Neural progenitor cell (in vitro differentiated cells): ENCODE results near the gene PCSK4. TPM values are rescaled to one million over a fixed set of nuclear protein-coding genes. Genes with fewer than 3 reads are reported as not detected.

Experiments
- DNase-seq: peaks from one replicate; pipeline ENCODE4 v3.0.0-alpha.2; 2016; ENCODE audit warnings: low spot score
- H2AFZ ChIP-seq: fragments of 200-600 bp; sonication (generic); replicated peaks from 2 replicates; pipeline ENCODE4 v1.6.1; 2016; ENCODE audit warnings: antibody characterized with exemption
- H3F3A ChIP-seq: fragments of 200-600 bp; sonication (generic); 2 replicates; pipeline ENCODE4 v1.6.1; 2016; ENCODE audit warnings: antibody characterized with exemption, low read depth
- H3K27ac ChIP-seq: fragments of 200-600 bp; sonication (generic); 2 replicates; pipeline ENCODE4 v1.5.1; 2016; ENCODE audit warnings: mild to moderate bottlenecking
- H3K27me3 ChIP-seq: fragments of 200-600 bp; sonication (generic); 2 replicates; pipeline ENCODE4 v1.6.1; 2016; ENCODE audit warnings: mild to moderate bottlenecking, moderate library complexity
- H3K36me3 ChIP-seq: fragments of 200-600 bp; sonication (generic); 2 replicates; pipeline ENCODE4 v1.5.1; 2016
- H3K4me1 ChIP-seq: fragments of 200-600 bp; sonication (generic); 2 replicates; pipeline ENCODE4 v1.6.1; 2016; ENCODE audit warnings: mixed run types
- H3K4me2 ChIP-seq: fragments of 200-600 bp; sonication (generic); 2 replicates; pipeline ENCODE4 v1.6.1; 2016
- H3K4me3 ChIP-seq: fragments of 200-600 bp; sonication (generic); 2 replicates; pipeline ENCODE4 v1.5.1; 2016
- H3K79me2 ChIP-seq: fragments of 200-600 bp; sonication (generic); 2 replicates; pipeline ENCODE4 v1.6.1; 2016; ENCODE audit warnings: low read depth
- H3K9ac ChIP-seq: fragments of 200-600 bp; sonication (generic); 2 replicates; pipeline ENCODE4 v1.6.1; 2016
- H3K9me3 ChIP-seq: fragments of 200-600 bp; sonication (generic); 2 replicates; pipeline ENCODE4 v1.5.1; 2016; ENCODE audit warnings: low read depth
- H4K20me1 ChIP-seq: fragments of 200-600 bp; sonication (generic); 2 replicates; pipeline ENCODE4 v1.6.1; 2016; ENCODE audit warnings: low read depth
- H3K27ac Mint-ChIP-seq: 3 replicates; pipeline ENCODE4 v1.8.0; 2021; ENCODE audit warnings: mixed read lengths
- H3K27me3 Mint-ChIP-seq: 2 replicates; pipeline ENCODE4 v1.8.0; 2022; ENCODE audit warnings: low read depth, mild to moderate bottlenecking, inconsistent platforms, moderate library complexity, mixed read lengths; ENCODE audit not compliant: insufficient read depth
- H3K36me3 Mint-ChIP-seq: 3 replicates; pipeline ENCODE4 v1.8.0; 2021; ENCODE audit warnings: mixed read lengths
- H3K4me1 Mint-ChIP-seq: 3 replicates; pipeline ENCODE4 v1.8.0; 2021; ENCODE audit warnings: mixed read lengths
- H3K4me3 Mint-ChIP-seq: 3 replicates; pipeline ENCODE4 v1.8.0; 2021; ENCODE audit warnings: mild to moderate bottlenecking, moderate library complexity, mixed read lengths
- H3K9me3 Mint-ChIP-seq: 3 replicates; pipeline ENCODE4 v1.8.0; 2020; ENCODE audit warnings: mixed read lengths
- CTCF ChIP-seq: fragments of 200-600 bp; sonication (generic); IDR thresholded peaks from 2 replicates; pipeline ENCODE4 v1.5.1; 2017; ENCODE audit warnings: antibody characterized with exemption, mild to moderate bottlenecking
- EZH2 ChIP-seq: fragments of 200-600 bp; sonication (generic); IDR thresholded peaks from 2 replicates; pipeline ENCODE4 v1.6.1; 2017; ENCODE audit warnings: antibody characterized with exemption, mild to moderate bottlenecking, moderate library complexity
- EZH2phosphoT487 ChIP-seq: fragments of 200-600 bp; sonication (generic); IDR thresholded peaks from 2 replicates; pipeline ENCODE4 v1.6.1; 2017; ENCODE audit warnings: antibody characterized with exemption
- total RNA-seq: library from RNA; depleted of rRNA; stranded (reverse); fragments of >200 nt; gene quantifications from 2 replicates; pipeline ENCODE4 v1.2.3, GENCODE V29; 2015; ENCODE audit warnings: low replicate concordance

The PCSK4 gene
- total RNA-seq, 1 donor from 2014 or later: 3.6 TPM

GRCh38 chr19:1510807-1511206 is 20.7 kb upstream of the PCSK4 start:
- peaks cover 13% of the 10 kb centered on the region for H3K4me1 ChIP-seq
- H3K27me3 Mint-ChIP-seq: peaks cover 21% of the 10 kb centered on the region
- H3K9ac ChIP-seq: no peak overlapping the region
- H3K36me3 ChIP-seq: no peaks in the 10 kb centered on the region
- H3K9me3 ChIP-seq: no peaks in the 10 kb centered on the region
- DNase-seq: no peak
- no peak overlapping the region for H3K27ac Mint-ChIP-seq
- peaks cover 38% of the 10 kb centered on the region for H3F3A ChIP-seq
- no peak overlapping the region for H3K27ac ChIP-seq
- H3K27me3 ChIP-seq: peaks cover 63% of the 10 kb centered on the region
- peak overlapping the region; percentile 10 for H3K4me3 ChIP-seq
- H4K20me1 ChIP-seq: peaks cover 3% of the 10 kb centered on the region
- peak overlapping the region; percentile 68 for H3K4me2 ChIP-seq
- peaks cover 18% of the 10 kb centered on the region for H3K4me1 Mint-ChIP-seq
- no peak for TF ChIP-seq CTCF
- TF ChIP-seq EZH2: no peak
- no peak for TF ChIP-seq EZH2phosphoT487
- H3K79me2 ChIP-seq: no peaks in the 10 kb centered on the region
- no peak overlapping the region for H2AFZ ChIP-seq
- peaks cover 2% of the 10 kb centered on the region for H3K9me3 Mint-ChIP-seq
- H3K4me3 Mint-ChIP-seq: peak overlapping the region; percentile 41
- H3K36me3 Mint-ChIP-seq: no peaks in the 10 kb centered on the region

GRCh38 chr19:1510442-1510806 is 20.3 kb upstream of the PCSK4 start:
- no peaks in the 10 kb centered on the region for H3K36me3 Mint-ChIP-seq
- no peak overlapping the region for H3K9ac ChIP-seq
- H3K4me1 Mint-ChIP-seq: peaks cover 18% of the 10 kb centered on the region
- H3K4me2 ChIP-seq: peak overlapping the region; percentile 68
- H3K27me3 Mint-ChIP-seq: peaks cover 25% of the 10 kb centered on the region
- H3F3A ChIP-seq: peaks cover 38% of the 10 kb centered on the region
- H3K79me2 ChIP-seq: no peaks in the 10 kb centered on the region
- peaks cover 2% of the 10 kb centered on the region for H3K9me3 Mint-ChIP-seq
- no peaks in the 10 kb centered on the region for H3K36me3 ChIP-seq
- H3K4me3 Mint-ChIP-seq: no peak overlapping the region
- no peaks in the 10 kb centered on the region for H3K9me3 ChIP-seq
- H3K4me3 ChIP-seq: peak overlapping the region; percentile 10
- peaks cover 63% of the 10 kb centered on the region for H3K27me3 ChIP-seq
- H3K27ac Mint-ChIP-seq: no peak overlapping the region
- peak; percentile 65 for DNase-seq
- TF ChIP-seq EZH2phosphoT487 (no peak), EZH2 (no peak), CTCF (no peak)
- peaks cover 3% of the 10 kb centered on the region for H4K20me1 ChIP-seq
- H3K27ac ChIP-seq: no peak overlapping the region
- no peak overlapping the region for H2AFZ ChIP-seq
- H3K4me1 ChIP-seq: peaks cover 13% of the 10 kb centered on the region

GRCh38 chr19:1509602-1510441 is 19.7 kb upstream of the PCSK4 start:
- Mint-ChIP-seq H3K4me1 (peaks cover 19% of the 10 kb centered on the region), H3K9me3 (peaks cover 5% of the 10 kb centered on the region), H3K27ac (no peak overlapping the region), H3K27me3 (peaks cover 26% of the 10 kb centered on the region), H3K36me3 (no peaks in the 10 kb centered on the region), H3K4me3 (no peak overlapping the region)
- Histone ChIP-seq H3K9ac (no peak overlapping the region), H3K79me2 (no peaks in the 10 kb centered on the region), H3K36me3 (no peaks in the 10 kb centered on the region), H3K4me2 (peak overlapping the region; percentile 68), H3K9me3 (no peaks in the 10 kb centered on the region), H3K4me3 (no peak overlapping the region), H4K20me1 (peaks cover 3% of the 10 kb centered on the region), H2AFZ (no peak overlapping the region), H3K4me1 (peaks cover 13% of the 10 kb centered on the region), H3F3A (peaks cover 38% of the 10 kb centered on the region), H3K27ac (no peak overlapping the region), H3K27me3 (peaks cover 63% of the 10 kb centered on the region)
- DNase-seq: no peak
- TF ChIP-seq CTCF (no peak), EZH2phosphoT487 (no peak), EZH2 (no peak)
